Sigmoid colon (tissue), 3 donors: ENCODE results near the gene SDK2.

Source experiments
- POLR2A ChIP-seq, 2 donors: fragments of 450-650 bp; IDR thresholded peaks; one replicate each; pipeline ENCODE4 v1.6.1; 2016; ENCODE audit warnings: antibody characterized with exemption in 2 of 2, mild to moderate bottlenecking in 2 of 2, moderate library complexity in 2 of 2
- TF ChIP-seq, protein P1 (sequence below), 4 experiments: fragments of 450-650 bp in 3 of 4; fragments of 200-600 bp in 1 of 4; IDR thresholded peaks; one replicate each; pipeline ENCODE4 v1.5.1; 2016 to 2019; ENCODE audit warnings: antibody characterized with exemption in 4 of 4, mild to moderate bottlenecking in 3 of 4, moderate library complexity in 2 of 4

DNA sequence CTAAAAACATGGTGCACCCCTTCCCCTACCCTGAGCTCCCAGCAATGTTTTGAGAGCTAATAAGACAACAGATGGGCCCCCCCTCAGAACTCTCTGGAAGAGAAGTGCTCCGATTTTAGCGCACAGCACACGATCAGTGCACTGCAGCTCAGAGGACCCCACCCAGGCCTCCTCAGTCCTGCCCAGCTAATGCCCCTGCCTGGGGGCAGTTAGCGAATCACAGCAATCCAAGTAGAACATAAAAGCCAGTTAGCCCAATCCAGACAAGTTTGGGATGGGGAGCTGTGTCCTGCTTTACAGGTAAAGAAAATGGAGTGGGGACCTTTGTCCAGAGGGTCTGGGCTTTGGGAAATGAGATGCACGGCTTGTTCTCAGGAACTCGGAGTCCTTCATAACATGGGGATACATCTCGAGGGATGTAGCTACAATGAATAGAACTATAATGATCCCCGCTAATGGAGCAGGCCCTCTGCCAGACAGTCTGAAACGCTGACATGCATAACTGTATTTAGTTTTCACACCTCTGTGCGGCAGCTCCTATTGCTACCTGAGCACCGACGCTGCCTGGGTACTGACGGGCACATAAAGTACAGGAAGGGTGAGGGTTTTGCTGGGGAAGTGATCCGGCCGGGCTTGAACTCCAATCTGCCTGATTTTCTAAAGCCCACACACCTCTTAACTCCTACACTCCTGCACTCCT, 302.7 kb downstream of the SDK2 start:
- TF ChIP-seq, protein P1, sequence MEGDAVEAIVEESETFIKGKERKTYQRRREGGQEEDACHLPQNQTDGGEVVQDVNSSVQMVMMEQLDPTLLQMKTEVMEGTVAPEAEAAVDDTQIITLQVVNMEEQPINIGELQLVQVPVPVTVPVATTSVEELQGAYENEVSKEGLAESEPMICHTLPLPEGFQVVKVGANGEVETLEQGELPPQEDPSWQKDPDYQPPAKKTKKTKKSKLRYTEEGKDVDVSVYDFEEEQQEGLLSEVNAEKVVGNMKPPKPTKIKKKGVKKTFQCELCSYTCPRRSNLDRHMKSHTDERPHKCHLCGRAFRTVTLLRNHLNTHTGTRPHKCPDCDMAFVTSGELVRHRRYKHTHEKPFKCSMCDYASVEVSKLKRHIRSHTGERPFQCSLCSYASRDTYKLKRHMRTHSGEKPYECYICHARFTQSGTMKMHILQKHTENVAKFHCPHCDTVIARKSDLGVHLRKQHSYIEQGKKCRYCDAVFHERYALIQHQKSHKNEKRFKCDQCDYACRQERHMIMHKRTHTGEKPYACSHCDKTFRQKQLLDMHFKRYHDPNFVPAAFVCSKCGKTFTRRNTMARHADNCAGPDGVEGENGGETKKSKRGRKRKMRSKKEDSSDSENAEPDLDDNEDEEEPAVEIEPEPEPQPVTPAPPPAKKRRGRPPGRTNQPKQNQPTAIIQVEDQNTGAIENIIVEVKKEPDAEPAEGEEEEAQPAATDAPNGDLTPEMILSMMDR (IDR thresholded peaks at IDR 0.05) = no peak
- TF ChIP-seq POLR2A (IDR thresholded peaks at IDR 0.05) = no peak
